Large intestine (tissue), 3 donors: ENCODE results near the gene HINT3. TPM values are rescaled to one million over a fixed set of nuclear protein-coding genes. Genes with fewer than 3 reads are reported as not detected.
"Not testable (repeated sequence)": the region's sequence is repeated elsewhere in the genome, so short reads cannot be mapped to it uniquely, and the experiment has no call there.

Source experiments
- DNase-seq, 2 donors: peaks; one replicate each; pipeline versions ENCODE4 v3.0.0 to v3.0.0-alpha.2; 2013
- H3K27ac ChIP-seq: one replicate; pipeline ENCODE4 v1.5.1; 2013; ENCODE audit warnings: low read length
- H3K27me3 ChIP-seq: 2 replicates; pipeline ENCODE4 v1.6.1; 2013; ENCODE audit warnings: low read length; ENCODE audit not compliant: control insufficient read depth, insufficient read depth
- H3K36me3 ChIP-seq: 2 replicates; pipeline ENCODE4 v1.6.1; 2013; ENCODE audit warnings: low read length; ENCODE audit not compliant: control insufficient read depth, insufficient read depth
- H3K4me1 ChIP-seq: one replicate; pipeline ENCODE4 v1.6.1; 2013; ENCODE audit warnings: low read length; ENCODE audit not compliant: control insufficient read depth, insufficient read depth
- H3K4me3 ChIP-seq: one replicate; pipeline ENCODE4 v1.5.1; 2013; ENCODE audit warnings: low read length
- H3K9me3 ChIP-seq: one replicate; pipeline ENCODE4 v1.6.1; 2013; ENCODE audit warnings: mild to moderate bottlenecking, low read depth, low read length, moderate library complexity; ENCODE audit not compliant: control insufficient read depth
- WGBS: methylation state at CpG from one replicate; pipeline ENCODE4 v1.1.5; 2013; ENCODE audit warnings: low lambda C conversion rate; ENCODE audit not compliant: insufficient coverage; 5-methylcytosine and 5-hydroxymethylcytosine counted together
- polyA plus RNA-seq: library from polyadenylated mRNA; unstranded; fragments of 120-200 nt; gene quantifications from one replicate; pipeline ENCODE4 v1.2.1, GENCODE V29; 2013

Gene HINT3
- polyA plus RNA-seq, 1 donor = 31.5 TPM

GRCh38 chr6:125994670-125995488 lies 38.3 kb downstream of the HINT3 start:
- Histone ChIP-seq H3K4me3 (no peak overlapping the region), H3K4me1 (no peaks in the 10 kb centered on the region), H3K27ac (no peak overlapping the region), H3K27me3 (no peaks in the 10 kb centered on the region), H3K9me3 (no peaks in the 10 kb centered on the region), H3K36me3 (peaks cover 3% of the 10 kb centered on the region)
- 0% methylated on average over 1 of the region's 5 CpGs for WGBS
- DNase-seq = peak in 1 of 2 donors; percentile 34

- no peaks in the 10 kb centered on the region for H3K4me1 ChIP-seq
- no peaks in the 10 kb centered on the region for H3K27me3 ChIP-seq
- DNase-seq = peak in 1 of 2 donors; percentile 55
- H3K27ac ChIP-seq = no peak overlapping the region
- H3K9me3 ChIP-seq = no peaks in the 10 kb centered on the region
- H3K36me3 ChIP-seq = peaks cover 11% of the 10 kb centered on the region
- WGBS = 21% methylated on average over 6 of the region's 8 CpGs
- no peak overlapping the region for H3K4me3 ChIP-seq
Measured at GRCh38 chr6:125995972-125996580, 39.5 kb downstream of the HINT3 start.

- 98% methylated on average over 7 of the region's 8 CpGs for WGBS
Measured at GRCh38 chr6:126002755-126003679, 46.4 kb downstream of the HINT3 start.

GRCh38 chr6:126007800-126008199 lies 51.2 kb downstream of the HINT3 start:
- H3K36me3 ChIP-seq = peaks cover 33% of the 10 kb centered on the region
- DNase-seq = no peak
- no peak overlapping the region for H3K27ac ChIP-seq

More at GRCh38 chr6:126002755-126003679, 46.4 kb downstream of the HINT3 start:
- Histone ChIP-seq H3K27ac (no peak overlapping the region), H3K4me1 (no peaks in the 10 kb centered on the region), H3K9me3 (no peaks in the 10 kb centered on the region), H3K27me3 (no peaks in the 10 kb centered on the region), H3K4me3 (no peak overlapping the region), H3K36me3 (peaks cover 20% of the 10 kb centered on the region)
- no peak for DNase-seq

GRCh38 chr6:126010040-126010439 lies 53.5 kb downstream of the HINT3 start:
- H3K27me3 ChIP-seq = no peaks in the 10 kb centered on the region
- H3K4me1 ChIP-seq = no peaks in the 10 kb centered on the region
- 100% methylated on average over 3 of the region's 4 CpGs for WGBS
- H3K4me3 ChIP-seq = no peak overlapping the region
- H3K27ac ChIP-seq = no peak overlapping the region
- H3K36me3 ChIP-seq = peaks cover 40% of the 10 kb centered on the region
- H3K9me3 ChIP-seq = no peaks in the 10 kb centered on the region
- no peak for DNase-seq

More at GRCh38 chr6:126007800-126008199, 51.2 kb downstream of the HINT3 start:
- no peak overlapping the region for H3K4me3 ChIP-seq
- no peaks in the 10 kb centered on the region for H3K27me3 ChIP-seq
- no peaks in the 10 kb centered on the region for H3K4me1 ChIP-seq
- H3K9me3 ChIP-seq = no peaks in the 10 kb centered on the region

- Histone ChIP-seq H3K9me3 (no peaks in the 10 kb centered on the region), H3K27me3 (no peaks in the 10 kb centered on the region), H3K36me3 (peaks cover 49% of the 10 kb centered on the region), H3K4me3 (no peak overlapping the region), H3K4me1 (no peaks in the 10 kb centered on the region), H3K27ac (no peak overlapping the region)
- DNase-seq = no peak
- no CpG with 5 or more reads among the region's 1 CpG for WGBS
Measured at GRCh38 chr6:126015863-126016262, 59.3 kb downstream of the HINT3 start.

- DNase-seq = no peak
- Histone ChIP-seq H3K9me3 (no peaks in the 10 kb centered on the region), H3K27me3 (no peaks in the 10 kb centered on the region), H3K4me3 (no peak overlapping the region), H3K4me1 (no peaks in the 10 kb centered on the region), H3K36me3 (peaks cover 52% of the 10 kb centered on the region), H3K27ac (no peak overlapping the region)
- WGBS = no CpG with 5 or more reads among the region's 2 CpGs
Measured at GRCh38 chr6:126016591-126016990, 60.0 kb downstream of the HINT3 start.

- Histone ChIP-seq H3K4me3 (no peak overlapping the region), H3K36me3 (peaks cover 50% of the 10 kb centered on the region), H3K4me1 (no peaks in the 10 kb centered on the region), H3K9me3 (no peaks in the 10 kb centered on the region), H3K27ac (no peak overlapping the region), H3K27me3 (no peaks in the 10 kb centered on the region)
- no peak for DNase-seq
Measured at GRCh38 chr6:126017668-126018067, 61.1 kb downstream of the HINT3 start.

GRCh38 chr6:126020305-126021050 lies 63.9 kb downstream of the HINT3 start:
- Histone ChIP-seq H3K9me3 (no peaks in the 10 kb centered on the region), H3K4me1 (no peaks in the 10 kb centered on the region), H3K27ac (no peak overlapping the region), H3K27me3 (no peaks in the 10 kb centered on the region), H3K36me3 (peaks cover 41% of the 10 kb centered on the region), H3K4me3 (no peak overlapping the region)
- WGBS = 79% methylated on average over 4 of the region's 5 CpGs
- DNase-seq = no peak

GRCh38 chr6:126023474-126023873 lies 66.9 kb downstream of the HINT3 start:
- not testable (repeated sequence) for H3K4me3 ChIP-seq, H3K27ac ChIP-seq, H3K27me3 ChIP-seq, H3K9me3 ChIP-seq, H3K4me1 ChIP-seq, DNase-seq
- H3K36me3 ChIP-seq = peaks cover 38% of the 10 kb centered on the region
- WGBS = 86% methylated on average over 1 of the region's 3 CpGs
